Anterior cingulate cortex (tissue), 58 donors: ENCODE data around the gene PTK7.

ENCODE experiments used
- DNase-seq, 58 donors: peaks; one replicate each; lab custom pipeline; 2025; lab: John Stamatoyannopoulos, UW

Gene PTK7

GRCh38 chr6:43053545-43054205 lies 22.4 kb upstream of the PTK7 start, which contains the start of gene CUL7:
Gene CUL7 (minus strand): TSS chr6:43053851. CDS start chr6:43052788, 1,063 bp downstream.
- DNase-seq: peak in 57 of 58 donors; percentile 17 to 90 (median 70)

- no peak for DNase-seq
Observed at GRCh38 chr6:43054206-43054943, 21.7 kb upstream of the PTK7 start.

- DNase-seq: no peak
Observed at GRCh38 chr6:43055966-43056365, 20.1 kb upstream of the PTK7 start.

- DNase-seq: no peak
Observed at GRCh38 chr6:43058531-43058930, 17.6 kb upstream of the PTK7 start.

GRCh38 chr6:43059168-43060033 lies 16.7 kb upstream of the PTK7 start, which contains the start of the genes KLC4 and MRPL2:
Gene KLC4 (plus strand): TSS chr6:43059631. CDS start chr6:43061336, 1,705 bp downstream.
Gene MRPL2 (minus strand): TSS chr6:43059434. CDS start chr6:43059381, 53 bp downstream.
- DNase-seq: peak; percentile 91 to 100 (median 99)

GRCh38 chr6:43060034-43060754 lies 15.9 kb upstream of the PTK7 start:
- DNase-seq: no peak

GRCh38 chr6:43060755-43061633 lies 15.1 kb upstream of the PTK7 start:
- no peak for DNase-seq

GRCh38 chr6:43061861-43062260 lies 14.3 kb upstream of the PTK7 start:
- DNase-seq: no peak

GRCh38 chr6:43062818-43063217 lies 13.3 kb upstream of the PTK7 start:
- no peak for DNase-seq

- no peak for DNase-seq
Observed at GRCh38 chr6:43070028-43070632, 6.0 kb upstream of the PTK7 start.

GRCh38 chr6:43074847-43075669 lies 1.1 kb upstream of the PTK7 start:
- no peak for DNase-seq

GRCh38 chr6:43076464-43077332 lies 584 bp downstream of the PTK7 start:
- no peak for DNase-seq

GRCh38 chr6:43077333-43077809 lies 1.3 kb downstream of the PTK7 start:
- DNase-seq: no peak

- no peak for DNase-seq
Observed at GRCh38 chr6:43077981-43078511, 1.9 kb downstream of the PTK7 start.

- no peak for DNase-seq
Observed at GRCh38 chr6:43078691-43079090, 2.6 kb downstream of the PTK7 start.

- no peak for DNase-seq
Observed at GRCh38 chr6:43081043-43081442, 4.9 kb downstream of the PTK7 start.
